Measurements from ENCODE around the gene DMD. TPM values are rescaled to one million over a fixed set of nuclear protein-coding genes. Genes with fewer than 3 reads are reported as not detected.

Gene DMD
- total RNA-seq, 1 donor from 2014 or later, result 2.5 TPM

DNA sequence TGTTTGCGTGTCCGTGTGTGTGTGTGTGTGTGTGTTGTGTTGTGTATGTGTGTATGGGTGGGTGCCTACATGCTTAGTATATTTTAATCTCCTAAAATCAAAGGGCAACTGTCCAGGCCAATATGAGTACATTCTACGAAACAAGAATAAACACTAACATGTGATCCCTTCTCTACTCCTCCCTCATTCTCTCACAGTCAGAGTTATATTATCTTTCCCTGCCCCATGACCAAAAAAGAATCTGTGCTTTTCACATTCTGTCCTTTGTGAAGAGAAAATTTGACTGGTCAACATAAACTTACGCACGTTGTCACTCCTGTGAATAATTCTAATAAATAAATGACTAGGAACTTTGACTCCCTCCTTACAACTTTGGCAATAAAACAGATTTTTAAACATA lies 532.9 kb downstream of the DMD start:
- no peaks in the 10 kb centered on the region for H3K27me3 ChIP-seq (ENCODE audit: control insufficient read depth, insufficient read depth, low read length)
- H3K36me3 ChIP-seq (ENCODE audit: control insufficient read depth, insufficient read depth, low read length), result no peaks in the 10 kb centered on the region
- TF ChIP-seq, protein P1, sequence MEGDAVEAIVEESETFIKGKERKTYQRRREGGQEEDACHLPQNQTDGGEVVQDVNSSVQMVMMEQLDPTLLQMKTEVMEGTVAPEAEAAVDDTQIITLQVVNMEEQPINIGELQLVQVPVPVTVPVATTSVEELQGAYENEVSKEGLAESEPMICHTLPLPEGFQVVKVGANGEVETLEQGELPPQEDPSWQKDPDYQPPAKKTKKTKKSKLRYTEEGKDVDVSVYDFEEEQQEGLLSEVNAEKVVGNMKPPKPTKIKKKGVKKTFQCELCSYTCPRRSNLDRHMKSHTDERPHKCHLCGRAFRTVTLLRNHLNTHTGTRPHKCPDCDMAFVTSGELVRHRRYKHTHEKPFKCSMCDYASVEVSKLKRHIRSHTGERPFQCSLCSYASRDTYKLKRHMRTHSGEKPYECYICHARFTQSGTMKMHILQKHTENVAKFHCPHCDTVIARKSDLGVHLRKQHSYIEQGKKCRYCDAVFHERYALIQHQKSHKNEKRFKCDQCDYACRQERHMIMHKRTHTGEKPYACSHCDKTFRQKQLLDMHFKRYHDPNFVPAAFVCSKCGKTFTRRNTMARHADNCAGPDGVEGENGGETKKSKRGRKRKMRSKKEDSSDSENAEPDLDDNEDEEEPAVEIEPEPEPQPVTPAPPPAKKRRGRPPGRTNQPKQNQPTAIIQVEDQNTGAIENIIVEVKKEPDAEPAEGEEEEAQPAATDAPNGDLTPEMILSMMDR (IDR thresholded peaks at IDR 0.05; ENCODE audit: insufficient read depth, low read length, poor library complexity, severe bottlenecking), result no peak
- DNase-seq (ENCODE audit: low read depth), result no peak
- H3K4me3 ChIP-seq (ENCODE audit: low read depth, low read length), result no peak overlapping the region

DNA sequence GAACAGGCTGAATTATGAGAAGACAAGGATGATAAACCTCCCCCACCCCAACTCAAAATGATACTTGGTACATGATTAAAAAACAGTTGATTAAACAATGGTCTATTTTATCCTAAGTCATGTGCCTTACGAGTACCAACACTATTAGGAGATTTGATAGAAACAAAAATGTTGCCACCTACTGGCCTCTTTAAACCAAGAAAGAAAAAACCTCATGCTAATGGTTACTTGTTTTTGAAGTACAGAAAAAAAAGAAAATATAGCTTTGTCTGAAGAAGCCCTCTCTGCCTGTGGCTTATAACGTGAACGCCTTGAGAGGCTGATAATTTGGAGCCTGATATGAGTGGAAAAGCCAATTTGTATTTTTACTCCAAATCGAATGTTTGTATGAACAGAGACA lies 538.2 kb downstream of the DMD start:
- no peak for DNase-seq (ENCODE audit: low read depth)
- H3K4me3 ChIP-seq (ENCODE audit: low read depth, low read length), result no peak overlapping the region
- TF ChIP-seq, protein P1 (IDR thresholded peaks at IDR 0.05; ENCODE audit: insufficient read depth, low read length, poor library complexity, severe bottlenecking), result peak; percentile 21
- H3K27me3 ChIP-seq (ENCODE audit: control insufficient read depth, insufficient read depth, low read length), result no peaks in the 10 kb centered on the region
- H3K36me3 ChIP-seq (ENCODE audit: control insufficient read depth, insufficient read depth, low read length), result no peaks in the 10 kb centered on the region

DNA sequence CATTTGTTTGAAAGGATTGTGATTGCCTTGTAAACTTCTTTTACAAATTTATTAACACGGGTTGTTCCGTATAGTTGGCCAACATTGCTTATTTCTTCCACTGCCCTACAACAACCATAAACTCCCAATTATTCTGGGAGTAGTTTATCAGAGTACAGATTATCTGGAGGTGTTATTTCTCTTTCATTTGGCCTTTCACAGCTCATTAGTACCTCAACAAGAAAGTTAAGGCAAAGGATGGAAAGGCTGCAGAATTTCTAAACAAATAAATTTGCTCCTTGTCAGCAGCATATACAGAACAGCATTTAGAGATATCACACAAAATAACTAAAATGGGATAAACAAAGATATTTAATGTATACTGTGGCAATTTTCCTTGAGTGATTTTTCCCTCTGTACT lies 548.8 kb downstream of the DMD start:
- TF ChIP-seq, protein P1 (IDR thresholded peaks at IDR 0.05; ENCODE audit: insufficient read depth, low read length, poor library complexity, severe bottlenecking), result no peak
- Histone ChIP-seq H3K27me3 (ENCODE audit: control insufficient read depth, insufficient read depth, low read length) (no peaks in the 10 kb centered on the region), H3K36me3 (ENCODE audit: control insufficient read depth, insufficient read depth, low read length) (no peaks in the 10 kb centered on the region), H3K4me3 (ENCODE audit: low read depth, low read length) (no peak overlapping the region)
- no peak for DNase-seq (ENCODE audit: low read depth)

DNA sequence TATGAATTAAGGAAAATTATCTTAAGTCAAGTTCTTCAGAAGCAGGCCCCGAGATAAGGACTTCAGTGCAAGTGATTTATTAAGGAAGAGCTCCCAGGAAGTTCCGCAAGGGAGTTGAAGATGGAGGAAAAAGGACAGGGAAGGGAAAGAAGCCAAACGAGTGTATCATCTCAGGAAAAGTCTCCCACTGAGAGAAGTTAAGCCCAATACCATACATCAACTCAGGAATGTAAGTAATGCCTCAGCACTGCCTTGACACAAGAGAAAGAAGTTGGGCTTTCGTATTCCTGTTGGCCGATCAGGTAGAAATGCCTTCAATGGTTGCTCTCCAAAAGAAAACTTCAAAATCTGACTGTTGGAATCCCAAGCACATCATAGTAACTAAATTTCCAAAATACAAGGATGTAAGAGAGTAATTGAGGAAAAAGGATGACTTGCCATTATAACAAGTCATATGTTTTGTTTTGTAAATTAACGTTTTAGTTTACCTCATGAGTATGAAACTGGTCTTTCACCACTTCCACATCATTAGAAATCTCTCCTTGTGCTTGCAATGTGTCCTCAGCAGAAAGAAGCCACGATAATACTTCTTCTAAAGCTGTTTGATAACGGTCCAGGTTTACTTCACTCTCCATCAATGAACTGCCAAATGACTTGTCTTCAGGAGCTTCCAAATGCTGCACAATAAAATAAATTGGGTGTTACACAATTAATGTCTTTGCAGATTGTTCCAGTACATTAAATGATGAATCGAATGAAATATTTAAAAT lies 566.7 kb downstream of the DMD start:
- no peak for DNase-seq (ENCODE audit: low read depth)
- TF ChIP-seq, protein P1 (IDR thresholded peaks at IDR 0.05; ENCODE audit: insufficient read depth, low read length, poor library complexity, severe bottlenecking), result no peak
- no peak overlapping the region for H3K4me3 ChIP-seq (ENCODE audit: low read depth, low read length)
- no peaks in the 10 kb centered on the region for H3K27me3 ChIP-seq (ENCODE audit: control insufficient read depth, insufficient read depth, low read length)
- H3K36me3 ChIP-seq (ENCODE audit: control insufficient read depth, insufficient read depth, low read length), result no peaks in the 10 kb centered on the region

DNA sequence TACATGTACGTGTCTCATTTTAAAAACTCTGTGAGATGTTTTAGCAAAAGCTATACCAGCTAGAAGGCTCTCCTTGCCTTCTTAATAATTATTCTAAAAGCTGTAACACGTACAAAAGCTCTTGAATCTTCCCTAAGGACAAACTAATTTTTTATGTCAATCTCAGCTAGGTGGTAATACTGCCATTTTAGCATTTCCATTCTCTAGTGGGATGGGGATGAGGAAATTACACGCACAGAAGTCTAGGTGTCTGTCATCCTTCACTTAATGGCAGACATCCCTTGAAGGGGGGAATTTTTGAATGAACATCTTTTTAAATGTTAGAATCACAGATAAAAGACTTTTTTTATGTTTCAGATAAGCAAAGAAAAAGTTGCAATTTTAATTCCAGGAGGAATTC lies 569.1 kb downstream of the DMD start:
- Histone ChIP-seq H3K4me3 (ENCODE audit: low read depth, low read length) (no peak overlapping the region), H3K36me3 (ENCODE audit: control insufficient read depth, insufficient read depth, low read length) (no peaks in the 10 kb centered on the region), H3K27me3 (ENCODE audit: control insufficient read depth, insufficient read depth, low read length) (no peaks in the 10 kb centered on the region)
- no peak for DNase-seq (ENCODE audit: low read depth)
- TF ChIP-seq, protein P1 (IDR thresholded peaks at IDR 0.05; ENCODE audit: insufficient read depth, low read length, poor library complexity, severe bottlenecking), result no peak

DNA sequence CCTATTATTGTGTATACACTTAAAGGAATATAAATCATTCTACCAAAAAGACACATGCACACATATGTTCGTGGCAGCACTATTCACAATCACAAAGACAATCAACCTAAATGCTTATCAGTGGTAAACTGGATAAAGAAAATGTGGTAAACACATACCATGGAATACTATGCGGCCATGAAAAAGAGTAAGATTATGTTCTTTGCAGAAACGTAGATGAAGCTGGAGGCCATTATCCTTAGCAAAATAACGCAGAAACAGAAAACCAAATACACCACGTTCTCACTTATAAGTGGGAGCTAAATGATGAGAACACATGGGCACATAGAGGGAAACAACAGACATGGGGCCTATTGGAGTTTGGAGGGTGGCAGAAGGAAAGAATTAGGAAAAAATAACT lies 593.2 kb downstream of the DMD start:
- no peak for DNase-seq (ENCODE audit: low read depth)
- TF ChIP-seq, protein P1 (IDR thresholded peaks at IDR 0.05; ENCODE audit: insufficient read depth, low read length, poor library complexity, severe bottlenecking), result no peak
- no peaks in the 10 kb centered on the region for H3K36me3 ChIP-seq (ENCODE audit: control insufficient read depth, insufficient read depth, low read length)
- no peaks in the 10 kb centered on the region for H3K27me3 ChIP-seq (ENCODE audit: control insufficient read depth, insufficient read depth, low read length)
- H3K4me3 ChIP-seq (ENCODE audit: low read depth, low read length), result no peak overlapping the region

Data from kidney epithelial cell (primary cell).